ENCODE results near the gene CLMN.

Gene CLMN

DNA sequence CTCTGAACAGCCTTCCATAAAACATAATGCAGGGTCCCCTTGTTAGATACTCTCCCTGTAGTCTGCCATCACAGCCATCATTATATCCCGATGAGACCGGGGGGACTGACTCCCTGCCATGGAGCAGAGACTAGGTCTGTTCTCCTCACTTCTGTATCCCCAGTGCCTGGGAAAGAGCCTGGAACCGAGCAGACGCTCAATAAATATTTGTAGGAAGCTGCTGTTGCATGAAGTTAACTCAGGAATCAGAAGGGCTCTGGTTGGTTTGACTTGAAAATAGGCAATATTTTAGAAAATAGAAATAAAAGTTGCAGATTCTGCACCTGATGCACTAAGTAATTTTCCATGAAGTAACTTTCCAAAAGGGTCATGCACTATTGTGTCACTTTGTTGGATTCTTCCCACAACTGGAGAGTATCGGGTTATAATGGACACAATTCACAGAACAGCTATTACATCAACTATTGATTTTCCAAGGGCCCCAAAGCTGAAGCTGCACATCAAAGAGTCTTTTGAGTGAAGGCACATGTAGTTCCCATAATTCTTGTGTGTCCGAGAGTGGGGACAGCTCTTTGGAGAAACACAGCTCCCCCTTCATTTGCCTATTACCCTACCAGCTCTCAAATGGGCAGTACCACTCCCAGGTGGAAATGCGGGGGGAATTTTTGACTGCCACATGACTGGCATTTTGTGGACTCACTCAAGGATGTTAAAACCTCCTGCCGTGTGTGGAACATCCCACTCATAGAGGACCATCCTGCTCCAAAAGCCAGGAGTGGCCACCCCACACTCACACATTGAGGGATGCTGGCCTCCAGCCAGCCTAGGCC lies 18.8 kb downstream of the CLMN start:
- H3K27ac ChIP-seq = no peak overlapping the region
- peaks cover 0 to 29% (median 4%) of the 10 kb centered on the region in 11 experiments; a peak in 5 of 22 replicates for H4K20me1 ChIP-seq
- no peak for TF ChIP-seq Cebpa-rat (IDR thresholded peaks at IDR 0.05)
- peak overlapping the region; percentile 47 to 92 (median 83); a peak in 20 of 22 replicates for H3K4me2 ChIP-seq
- H3K9ac ChIP-seq = no peak overlapping the region
- peaks cover 37 to 98% (median 94%) of the 10 kb centered on the region in 10 experiments for H3K4me1 ChIP-seq
- H3K4me3 ChIP-seq = no peak overlapping the region
- H3K36me3 ChIP-seq = no peaks in the 10 kb centered on the region
- peaks cover 0 to 5% (median 0%) of the 10 kb centered on the region in 11 experiments; a peak in 1 of 22 replicates for H3K27me3 ChIP-seq
- peaks cover 0 to 4% (median 0%) of the 10 kb centered on the region in 11 experiments; a peak in 6 of 22 replicates for H3K9me3 ChIP-seq (replicated peaks in 1 of 11)

DNA sequence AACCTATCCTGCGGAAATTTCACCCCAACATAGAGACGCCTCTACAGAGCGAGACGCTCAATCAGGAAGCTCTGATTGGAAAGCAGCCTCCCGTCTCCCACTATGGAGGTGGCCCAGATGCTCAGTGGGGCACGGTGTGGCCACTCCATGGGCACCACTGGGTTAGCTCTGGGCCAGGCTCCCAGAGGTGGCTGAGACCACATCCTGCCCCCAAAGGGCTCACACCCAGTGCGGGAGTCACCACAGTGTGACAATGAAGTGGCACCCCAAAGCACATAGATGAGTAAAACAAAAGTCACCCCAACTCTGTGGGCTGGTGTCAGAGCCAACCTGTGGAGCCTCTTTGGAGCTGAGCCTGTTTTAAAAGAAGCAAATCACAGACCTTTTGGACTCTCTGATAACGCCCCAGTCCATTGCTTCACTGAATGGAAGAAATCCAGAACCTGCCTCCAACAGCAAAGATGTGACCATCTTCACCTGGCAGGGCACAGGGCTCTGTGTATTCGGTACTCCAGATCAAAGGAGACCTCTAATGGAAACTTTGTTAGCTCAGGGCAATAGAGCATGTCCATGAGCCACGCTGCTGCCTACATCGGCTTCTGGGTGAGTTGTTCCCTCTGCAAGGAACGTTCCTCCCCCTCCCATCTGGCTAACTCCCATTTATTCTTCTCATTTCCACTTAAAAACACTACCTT lies 19.6 kb downstream of the CLMN start:
- Histone ChIP-seq H3K9me3 (replicated peaks in 1 of 11) (peaks cover 0 to 12% (median 5%) of the 10 kb centered on the region in 11 experiments; a peak in 6 of 22 replicates), H3K27me3 (peaks cover 0 to 5% (median 0%) of the 10 kb centered on the region in 11 experiments; a peak in 1 of 22 replicates), H3K4me1 (peaks cover 37 to 100% (median 97%) of the 10 kb centered on the region in 10 experiments), H3K4me3 (peak overlapping the region in 1 of 10 experiments; percentile 9; a peak in 1 of 20 replicates), H3K9ac (no peak overlapping the region), H3K4me2 (peak overlapping the region; percentile 47 to 92 (median 83)), H3K36me3 (no peaks in the 10 kb centered on the region), H4K20me1 (peaks cover 0 to 29% (median 4%) of the 10 kb centered on the region in 11 experiments; a peak in 5 of 22 replicates), H3K27ac (peak overlapping the region in 3 of 11 experiments; percentile 8 to 26 (median 12); a peak in 3 of 22 replicates)
- TF ChIP-seq Cebpa-rat (IDR thresholded peaks at IDR 0.05) = no peak

DNA sequence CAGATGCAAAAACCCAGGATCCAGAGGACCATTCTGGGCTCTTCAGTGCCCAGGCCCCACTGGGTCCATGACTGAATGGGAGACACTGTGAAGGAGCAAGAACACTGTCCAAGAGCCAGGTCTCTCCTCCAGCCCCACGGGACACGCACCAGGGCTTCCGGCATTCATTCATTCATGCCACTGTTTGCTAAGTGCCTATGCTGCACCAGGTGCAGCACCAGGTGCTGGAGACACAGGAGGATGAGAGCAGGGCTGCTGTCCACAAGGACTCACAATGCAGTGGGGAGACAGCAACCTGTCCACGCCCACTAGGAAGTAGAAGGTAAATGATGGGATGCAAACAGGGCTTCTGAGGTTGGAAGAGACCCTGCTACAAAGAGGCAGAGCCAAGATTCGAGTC lies 20.4 kb downstream of the CLMN start:
- Histone ChIP-seq H3K27me3 (peaks cover 0 to 5% (median 0%) of the 10 kb centered on the region in 11 experiments; a peak in 1 of 22 replicates), H3K4me1 (peaks cover 37 to 100% (median 100%) of the 10 kb centered on the region in 10 experiments), H4K20me1 (peaks cover 0 to 21% (median 4%) of the 10 kb centered on the region in 11 experiments; a peak in 5 of 22 replicates), H3K4me2 (peak overlapping the region; percentile 47 to 92 (median 83); a peak in 19 of 22 replicates), H3K9ac (no peak overlapping the region; a peak in 1 of 22 replicates), H3K36me3 (no peaks in the 10 kb centered on the region), H3K4me3 (no peak overlapping the region), H3K27ac (0 out of 22 replicates have a peak overlapping the region, but pooled peaks of 1 of the 11 experiments have one; percentile 8), H3K9me3 (replicated peaks in 1 of 11) (peaks cover 0 to 19% (median 7%) of the 10 kb centered on the region in 11 experiments; a peak in 6 of 22 replicates)
- TF ChIP-seq Cebpa-rat (IDR thresholded peaks at IDR 0.05) = no peak

GRCh38 chr14:95297832-95298231 lies 21.9 kb downstream of the CLMN start:
- H3K4me2 ChIP-seq = peak overlapping the region; percentile 59 to 92 (median 83)
- H3K27me3 ChIP-seq = peaks cover 0 to 5% (median 0%) of the 10 kb centered on the region in 11 experiments; a peak in 1 of 22 replicates
- H3K27ac ChIP-seq = peak overlapping the region in 7 of 11 experiments; percentile 37 to 79 (median 69); a peak in 14 of 22 replicates
- TF ChIP-seq Cebpa-rat (IDR thresholded peaks at IDR 0.05) = no peak
- H3K4me3 ChIP-seq = peak overlapping the region in 1 of 10 experiments; percentile 20; a peak in 1 of 20 replicates
- H3K9me3 ChIP-seq (replicated peaks in 1 of 11) = peaks cover 0 to 19% (median 7%) of the 10 kb centered on the region in 11 experiments; a peak in 6 of 22 replicates
- H4K20me1 ChIP-seq = peaks cover 0 to 12% (median 0%) of the 10 kb centered on the region in 11 experiments; a peak in 4 of 22 replicates
- peaks cover 37 to 95% (median 92%) of the 10 kb centered on the region in 10 experiments for H3K4me1 ChIP-seq
- H3K9ac ChIP-seq = peak overlapping the region in 6 of 11 experiments; percentile 22 to 65 (median 48); a peak in 9 of 22 replicates
- H3K36me3 ChIP-seq = no peaks in the 10 kb centered on the region

DNA sequence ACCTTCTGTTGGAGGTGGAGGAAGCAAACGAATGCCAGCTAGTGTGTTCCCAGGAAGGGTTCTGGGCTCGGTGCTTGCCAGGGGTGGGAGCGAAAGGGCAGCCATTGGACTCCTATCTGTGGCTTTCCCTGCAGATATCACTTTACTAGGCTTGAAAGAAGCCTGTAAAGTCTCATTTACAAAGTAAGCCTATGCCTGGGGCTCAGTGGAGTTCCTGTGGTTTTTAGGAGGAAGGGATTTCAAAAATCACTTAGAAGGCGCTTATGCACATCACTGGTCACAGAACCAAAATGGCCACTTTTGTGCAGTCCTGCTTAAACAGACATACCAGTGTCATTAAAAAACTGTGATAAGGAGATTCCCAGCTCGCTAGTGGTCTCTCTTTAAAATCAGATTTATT lies 22.7 kb downstream of the CLMN start:
- H3K4me1 ChIP-seq = peaks cover 38 to 95% (median 90%) of the 10 kb centered on the region in 10 experiments
- H3K27ac ChIP-seq = peak overlapping the region in 8 of 11 experiments; percentile 21 to 79 (median 65); a peak in 16 of 22 replicates
- peaks cover 0 to 5% (median 0%) of the 10 kb centered on the region in 11 experiments; a peak in 1 of 22 replicates for H3K27me3 ChIP-seq
- H3K4me2 ChIP-seq = peak overlapping the region; percentile 59 to 92 (median 83)
- peak overlapping the region in 4 of 10 experiments; percentile 4 to 22 (median 18); a peak in 5 of 20 replicates for H3K4me3 ChIP-seq
- no peaks in the 10 kb centered on the region for H3K36me3 ChIP-seq
- peaks cover 0 to 19% (median 7%) of the 10 kb centered on the region in 11 experiments; a peak in 6 of 22 replicates for H3K9me3 ChIP-seq (replicated peaks in 1 of 11)
- no peak for TF ChIP-seq Cebpa-rat (IDR thresholded peaks at IDR 0.05)
- H4K20me1 ChIP-seq = peaks cover 0 to 8% (median 0%) of the 10 kb centered on the region in 11 experiments; a peak in 2 of 22 replicates
- peak overlapping the region in 7 of 11 experiments; percentile 4 to 65 (median 37); a peak in 11 of 22 replicates for H3K9ac ChIP-seq

DNA sequence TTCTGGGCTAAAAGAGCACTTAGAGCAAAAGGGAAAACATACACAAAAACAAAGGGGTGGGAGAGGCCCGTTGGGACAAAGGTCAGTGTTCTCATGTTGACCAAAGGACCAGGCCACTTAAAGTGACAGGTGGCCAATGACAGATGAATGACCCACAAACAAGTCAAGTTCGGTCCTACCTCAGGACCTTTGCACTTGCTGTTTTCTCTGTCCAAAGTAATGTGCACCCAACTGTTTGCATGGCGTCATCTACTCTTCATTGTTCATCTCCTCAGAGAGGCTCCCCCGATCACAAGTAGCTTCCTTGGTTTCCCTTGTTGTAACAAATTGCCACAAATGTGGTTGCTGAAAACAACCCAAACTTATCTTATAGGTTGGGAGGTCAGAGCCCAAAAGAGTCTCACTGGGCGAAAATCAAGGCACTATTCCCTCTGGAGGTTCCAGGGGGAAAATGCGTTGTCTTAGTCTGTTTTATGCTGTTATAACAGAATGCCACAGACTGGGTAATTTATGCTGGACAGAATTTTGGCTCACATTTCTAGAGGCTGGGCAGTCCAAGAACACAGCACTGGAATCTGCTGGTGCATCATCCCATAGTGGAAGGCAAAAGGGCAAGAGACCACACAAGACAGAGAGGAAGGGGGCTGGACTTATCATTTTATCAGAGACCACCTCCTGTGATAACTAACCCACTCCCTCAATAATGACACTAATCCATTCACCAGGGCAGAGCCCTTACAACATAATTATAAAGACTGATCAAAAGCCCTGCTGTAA lies 23.9 kb downstream of the CLMN start:
- Histone ChIP-seq H3K27me3 (peaks cover 0 to 5% (median 0%) of the 10 kb centered on the region in 11 experiments; a peak in 1 of 22 replicates), H3K4me3 (no peak overlapping the region), H3K4me1 (peaks cover 50 to 95% (median 90%) of the 10 kb centered on the region in 10 experiments), H3K27ac (peak overlapping the region in 4 of 11 experiments; percentile 69 to 79 (median 71); a peak in 7 of 22 replicates), H3K36me3 (no peaks in the 10 kb centered on the region), H3K9ac (no peak overlapping the region), H3K4me2 (peak overlapping the region; percentile 59 to 92 (median 83); a peak in 20 of 22 replicates), H3K9me3 (replicated peaks in 1 of 11) (peaks cover 0 to 19% (median 7%) of the 10 kb centered on the region in 11 experiments; a peak in 6 of 22 replicates), H4K20me1 (peaks cover 0 to 12% (median 0%) of the 10 kb centered on the region in 11 experiments; a peak in 3 of 22 replicates)
- TF ChIP-seq Cebpa-rat (IDR thresholded peaks at IDR 0.05) = no peak

GRCh38 chr14:95294834-95295599 lies 24.7 kb downstream of the CLMN start:
- peaks cover 0 to 12% (median 0%) of the 10 kb centered on the region in 11 experiments; a peak in 3 of 22 replicates for H4K20me1 ChIP-seq
- H3K36me3 ChIP-seq = no peaks in the 10 kb centered on the region
- H3K27me3 ChIP-seq = peaks cover 0 to 2% (median 0%) of the 10 kb centered on the region in 11 experiments; a peak in 1 of 22 replicates
- H3K4me1 ChIP-seq = peaks cover 51 to 95% (median 90%) of the 10 kb centered on the region in 10 experiments
- H3K4me2 ChIP-seq = peak overlapping the region in 9 of 11 experiments; percentile 0 to 92 (median 87); a peak in 16 of 22 replicates
- H3K27ac ChIP-seq = peak overlapping the region in 2 of 11 experiments; percentile 18 to 79; a peak in 4 of 22 replicates
- no peak for TF ChIP-seq Cebpa-rat (IDR thresholded peaks at IDR 0.05)
- H3K9me3 ChIP-seq (replicated peaks in 1 of 11) = peaks cover 0 to 19% (median 7%) of the 10 kb centered on the region in 11 experiments; a peak in 6 of 22 replicates
- H3K4me3 ChIP-seq = no peak overlapping the region
- H3K9ac ChIP-seq = no peak overlapping the region; a peak in 2 of 22 replicates
